Ovary (tissue), 9 donors: Measurements from ENCODE around the gene A1BG. TPM values are rescaled to one million over a fixed set of nuclear protein-coding genes. Genes with fewer than 3 reads are reported as not detected.

Experiments used
- DNase-seq, 5 donors: peaks; one replicate each; pipeline ENCODE4 v3.0.0-alpha.2; 2019 to 2020
- H3K27ac ChIP-seq, 2 donors: fragments of 200-600 bp; one replicate each; pipeline versions ENCODE4 v1.5.1 to v1.8.0; 2019 to 2022
- H3K27me3 ChIP-seq: fragments of 200-600 bp; one replicate; pipeline ENCODE4 v1.8.0; 2022
- H3K36me3 ChIP-seq: fragments of 200-600 bp; sonication (generic); one replicate; pipeline ENCODE4 v1.5.1; 2019
- H3K4me1 ChIP-seq: one replicate; pipeline ENCODE4 v1.8.1; 2013; ENCODE audit warnings: mild to moderate bottlenecking, moderate library complexity; ENCODE audit not compliant: insufficient read depth
- H3K4me3 ChIP-seq: fragments of 200-600 bp; sonication (generic); one replicate; pipeline ENCODE4 v1.5.1; 2017
- H3K9me3 ChIP-seq, 2 donors: fragments of 200-600 bp in 1 of 2; sonication (generic) in 1 of 2; one replicate each; pipeline versions ENCODE4 v1.5.1 to v1.8.1; 2013 to 2019; ENCODE audit warnings: mild to moderate bottlenecking in 1 of 2, moderate library complexity in 1 of 2
- EP300 ChIP-seq: sonication (generic); formaldehyde crosslinking; IDR thresholded peaks from one replicate; pipeline ENCODE4 v1.6.1; 2017; ENCODE audit warnings: antibody characterized with exemption
- POLR2A ChIP-seq: fragments of 450-650 bp; IDR thresholded peaks from one replicate; pipeline ENCODE4 v1.6.1; 2017; ENCODE audit warnings: antibody characterized with exemption, mild to moderate bottlenecking, moderate library complexity
- WGBS, 3 donors: extraction: QIAGEN DNeasy Blood & Tissue Kit in 1 of 3; methylation state at CpG; one replicate each; pipeline versions ENCODE4 v1.1.5 to v1.1.7; 2013 to 2017; 5-methylcytosine and 5-hydroxymethylcytosine counted together
- intact Hi-C, 4 donors: fragments of 100-400 bp; cut with DNase I; formaldehyde crosslinking; loops; one replicate each; pipeline versions ENCODE4 v1.11.0 to v1.15.1; 2022 to 2023
- polyA plus RNA-seq, 2 donors: library from polyadenylated mRNA; stranded (reverse); fragments of 200-250 nt in 1 of 2; fragments of 350-450 nt in 1 of 2; fragmentation: Illumina TruSeq in 1 of 2; extraction: RNeasy Lipid Tissue Mini Kit (QIAGEN cat#74804) in 1 of 2; gene quantifications; one replicate each; pipeline ENCODE4 v1.2.3, GENCODE V29; 2013 to 2014
- total RNA-seq, 7 donors: library from RNA; depleted of rRNA in 2 of 7; stranded (reverse); fragments of >200 nt in 2 of 7; fragmentation: NEBNext Ultra II Directional in 3 of 7; extraction: Animal tissue kit (Norgen Biotek cat#: 25700) in 3 of 7; gene quantifications; one replicate each; pipeline versions ENCODE4 v1.1.0 to v1.2.4, GENCODE V29; 2016 to 2023
- TF ChIP-seq, protein P1 (sequence below), 3 donors: fragments of 450-650 bp in 2 of 3; fragments of 200-600 bp in 1 of 3; IDR thresholded peaks; one replicate each; pipeline versions ENCODE4 v1.5.1 to v1.8.0; 2016 to 2022; ENCODE audit warnings: antibody characterized with exemption in 3 of 3, mild to moderate bottlenecking in 1 of 3
- donor health status: DM: no; HTN: no; CAD: no; lungs with moderate emphysema.
- donor health status: DM: no; HTN: no; CAD: no.
- donor health status: Bipolar disorder and iron deficiency.
- donor health status: DM: yes; HTN: yes; CAD: no.
- donor health status: DM: no; HTN: no; CAD: no.
- donor health status: DM: yes; HTN: yes; CAD: no.

A1BG gene
- total and polyA plus RNA-seq, 9 donors, result 0.38 to 32.4 (median 4.8) TPM

DNA sequence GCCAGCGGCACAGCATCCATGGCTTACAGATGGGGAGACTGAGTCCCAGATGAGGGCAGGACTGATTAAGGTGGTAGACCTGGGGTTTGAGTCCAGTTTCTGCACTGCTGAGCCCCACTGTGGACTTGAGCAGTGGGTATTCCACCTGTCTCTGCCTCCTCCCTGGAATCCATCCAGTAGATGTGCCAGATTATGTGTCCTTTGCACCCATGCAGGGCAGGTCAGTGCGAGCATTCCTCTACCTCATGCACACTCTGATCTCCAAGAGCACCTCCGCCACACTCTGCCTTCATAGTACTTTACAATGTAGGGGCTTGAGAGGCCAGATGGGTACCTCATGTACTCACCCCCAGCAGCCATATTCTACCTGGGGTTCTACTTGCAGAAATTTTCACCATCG lies 16.5 kb downstream of the A1BG start:
- Histone ChIP-seq H3K4me3 (no peak overlapping the region), H3K27ac (no peak overlapping the region), H3K4me1 (no peaks in the 10 kb centered on the region), H3K36me3 (no peaks in the 10 kb centered on the region), H3K27me3 (no peaks in the 10 kb centered on the region), H3K9me3 (peaks cover 0 to 4% of the 10 kb centered on the region in 2 donors)
- no peak for DNase-seq
- TF ChIP-seq POLR2A (no peak), EP300 (no peak)
- TF ChIP-seq, protein P1, sequence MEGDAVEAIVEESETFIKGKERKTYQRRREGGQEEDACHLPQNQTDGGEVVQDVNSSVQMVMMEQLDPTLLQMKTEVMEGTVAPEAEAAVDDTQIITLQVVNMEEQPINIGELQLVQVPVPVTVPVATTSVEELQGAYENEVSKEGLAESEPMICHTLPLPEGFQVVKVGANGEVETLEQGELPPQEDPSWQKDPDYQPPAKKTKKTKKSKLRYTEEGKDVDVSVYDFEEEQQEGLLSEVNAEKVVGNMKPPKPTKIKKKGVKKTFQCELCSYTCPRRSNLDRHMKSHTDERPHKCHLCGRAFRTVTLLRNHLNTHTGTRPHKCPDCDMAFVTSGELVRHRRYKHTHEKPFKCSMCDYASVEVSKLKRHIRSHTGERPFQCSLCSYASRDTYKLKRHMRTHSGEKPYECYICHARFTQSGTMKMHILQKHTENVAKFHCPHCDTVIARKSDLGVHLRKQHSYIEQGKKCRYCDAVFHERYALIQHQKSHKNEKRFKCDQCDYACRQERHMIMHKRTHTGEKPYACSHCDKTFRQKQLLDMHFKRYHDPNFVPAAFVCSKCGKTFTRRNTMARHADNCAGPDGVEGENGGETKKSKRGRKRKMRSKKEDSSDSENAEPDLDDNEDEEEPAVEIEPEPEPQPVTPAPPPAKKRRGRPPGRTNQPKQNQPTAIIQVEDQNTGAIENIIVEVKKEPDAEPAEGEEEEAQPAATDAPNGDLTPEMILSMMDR (IDR thresholded peaks at IDR 0.05), result no peak
- intact Hi-C loops, result no loop called here
- 95 to 99% (median 95%) methylated on average over 4 of the region's 4 CpGs for WGBS, 3 donors

- TF ChIP-seq EP300 (no peak), POLR2A (no peak)
- TF ChIP-seq, protein P1 (IDR thresholded peaks at IDR 0.05), result no peak
- Histone ChIP-seq H3K27me3 (no peaks in the 10 kb centered on the region), H3K36me3 (no peaks in the 10 kb centered on the region), H3K9me3 (peaks cover 0 to 4% of the 10 kb centered on the region in 2 donors), H3K27ac (no peak overlapping the region), H3K4me1 (no peaks in the 10 kb centered on the region), H3K4me3 (no peak overlapping the region)
- intact Hi-C loops, result no loop called here
- 91 to 97% (median 95%) methylated on average over 1 of the region's 1 CpG for WGBS, 3 donors
- DNase-seq, result no peak
Measured at GRCh38 chr19:58336216-58336615, 17.1 kb downstream of the A1BG start.

DNA sequence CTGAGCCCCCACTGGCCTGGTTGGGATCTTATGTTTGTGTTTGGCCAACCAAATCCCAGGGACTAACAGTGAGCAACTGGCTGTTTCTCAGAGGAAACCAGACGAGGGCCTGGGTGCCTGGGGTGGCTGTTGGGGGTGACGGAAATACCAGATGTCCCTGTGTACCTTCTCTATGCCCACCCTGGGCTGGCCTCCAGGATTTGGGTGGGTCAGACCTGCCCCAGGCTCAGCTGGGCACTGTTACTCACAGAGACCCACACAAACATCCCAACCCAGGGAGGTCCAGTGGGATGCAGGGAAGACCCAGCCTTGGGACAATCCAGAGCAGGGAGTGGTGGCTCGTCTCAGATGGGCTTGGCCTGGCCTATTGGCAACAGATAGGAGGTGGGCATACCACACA lies 17.7 kb downstream of the A1BG start:
- Histone ChIP-seq H3K27ac (no peak overlapping the region), H3K4me1 (no peaks in the 10 kb centered on the region), H3K27me3 (no peaks in the 10 kb centered on the region), H3K4me3 (no peak overlapping the region), H3K36me3 (no peaks in the 10 kb centered on the region), H3K9me3 (peaks cover 0 to 4% of the 10 kb centered on the region in 2 donors)
- 86 to 90% (median 88%) methylated on average over 3 of the region's 3 CpGs for WGBS, 3 donors
- no peak for DNase-seq
- intact Hi-C loops, result no loop called here
- TF ChIP-seq, protein P1 (IDR thresholded peaks at IDR 0.05), result no peak
- no peak for TF ChIP-seq POLR2A
- TF ChIP-seq EP300, result no peak

DNA sequence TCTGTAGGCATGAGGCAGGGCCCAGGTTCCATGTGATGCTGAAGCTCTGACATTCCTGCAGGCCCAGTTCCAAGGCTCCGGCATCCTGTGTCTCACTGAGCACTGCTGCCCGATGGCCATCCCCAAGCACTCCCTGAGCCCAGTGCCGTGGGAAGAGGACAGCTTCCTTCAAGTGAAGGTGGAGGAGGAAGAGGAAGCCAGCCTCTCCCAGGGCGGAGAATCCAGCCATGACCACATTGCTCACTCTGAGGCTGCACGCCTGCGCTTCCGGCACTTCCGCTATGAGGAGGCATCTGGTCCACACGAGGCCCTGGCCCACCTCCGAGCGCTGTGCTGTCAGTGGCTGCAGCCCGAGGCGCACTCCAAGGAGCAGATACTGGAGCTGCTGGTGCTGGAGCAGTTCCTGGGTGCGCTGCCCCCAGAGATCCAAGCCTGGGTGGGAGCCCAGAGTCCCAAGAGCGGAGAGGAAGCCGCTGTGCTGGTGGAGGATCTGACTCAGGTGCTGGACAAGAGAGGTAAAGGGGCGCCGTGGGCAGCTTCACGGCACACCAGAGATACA lies 18.5 kb downstream of the A1BG start:
- 94 to 95% (median 94%) methylated on average over 19 of the region's 19 CpGs for WGBS, 3 donors
- Histone ChIP-seq H3K9me3 (peaks cover 0 to 4% of the 10 kb centered on the region in 2 donors), H3K36me3 (no peaks in the 10 kb centered on the region), H3K4me3 (no peak overlapping the region), H3K4me1 (no peaks in the 10 kb centered on the region), H3K27ac (no peak overlapping the region), H3K27me3 (no peaks in the 10 kb centered on the region)
- DNase-seq, result no peak
- TF ChIP-seq EP300, result no peak
- TF ChIP-seq, protein P1 (IDR thresholded peaks at IDR 0.05), result no peak
- no peak for TF ChIP-seq POLR2A
- intact Hi-C loops, result no loop called here
